NCI-H345 treated with DMSO at 0.1 percent for 48 hours (cell line): ENCODE measurements around the gene AFM.
"Not testable (repeated sequence)": the region's sequence is repeated elsewhere in the genome, so short reads cannot be mapped to it uniquely, and the experiment has no call there.

Source experiments
- DNase-seq: peaks from one replicate; lab custom pipeline; 2025; ENCODE audit not compliant: unreplicated experiment; lab: John Stamatoyannopoulos, UW

AFM gene

GRCh38 chr4:73499996-73500765 is 18.6 kb downstream of the AFM start:
- DNase-seq: no peak

- DNase-seq: no peak
These were observed 20.2 kb downstream of the AFM start for GRCh38 chr4:73501664-73502265.

GRCh38 chr4:73505567-73505966 is 24.0 kb downstream of the AFM start:
- no peak for DNase-seq

GRCh38 chr4:73507541-73507940 is 26.0 kb downstream of the AFM start:
- no peak for DNase-seq

GRCh38 chr4:73508651-73509050 is 27.1 kb downstream of the AFM start:
- DNase-seq: no peak

- DNase-seq: no peak
These were observed 36.8 kb downstream of the AFM start for GRCh38 chr4:73518340-73518739.

- DNase-seq: no peak
These were observed 39.3 kb downstream of the AFM start for GRCh38 chr4:73520821-73521220.

- DNase-seq: no peak
These were observed 41.6 kb downstream of the AFM start for GRCh38 chr4:73523126-73523525.

- no peak for DNase-seq
These were observed 44.1 kb downstream of the AFM start for GRCh38 chr4:73525611-73526010.

GRCh38 chr4:73527196-73527595 is 45.7 kb downstream of the AFM start:
- no peak for DNase-seq

GRCh38 chr4:73528171-73528570 is 46.6 kb downstream of the AFM start:
- DNase-seq: no peak

- no peak for DNase-seq
These were observed 52.2 kb downstream of the AFM start for GRCh38 chr4:73533515-73534422.

- no peak for DNase-seq
These were observed 56.6 kb downstream of the AFM start for GRCh38 chr4:73538162-73538561.

GRCh38 chr4:73539386-73539785 is 57.8 kb downstream of the AFM start:
- no peak for DNase-seq

- no peak for DNase-seq
These were observed 59.3 kb downstream of the AFM start for GRCh38 chr4:73540826-73541225.

GRCh38 chr4:73541251-73541650 is 59.7 kb downstream of the AFM start:
- DNase-seq: no peak

GRCh38 chr4:73544620-73545019 is 63.1 kb downstream of the AFM start:
- no peak for DNase-seq

- DNase-seq: not testable (repeated sequence)
These were observed 69.3 kb downstream of the AFM start for GRCh38 chr4:73550865-73551264.
